Esophagus muscularis mucosa (tissue), 4 donors: ENCODE data around the gene ATP7B. TPM values are rescaled to one million over a fixed set of nuclear protein-coding genes. Genes with fewer than 3 reads are reported as not detected.
"Not testable (repeated sequence)": the region's sequence is repeated elsewhere in the genome, so short reads cannot be mapped to it uniquely, and the experiment has no call there.

Experiments
- DNase-seq: peaks from one replicate; pipeline ENCODE4 v3.0.0-alpha.2; 2017; ENCODE audit errors: extremely low spot score
- H3K27ac ChIP-seq, 4 donors: fragments of 200-600 bp; sonication (generic); replicated peaks in 1 of 4; 1 replicate in 3 of 4; 2 replicates in 1 of 4; pipeline ENCODE4 v1.5.1; 2016 to 2019; ENCODE audit warnings: mild to moderate bottlenecking in 1 of 4
- H3K27me3 ChIP-seq, 4 donors: fragments of 200-600 bp; sonication (generic); one replicate each; pipeline versions ENCODE4 v1.5.1 to v1.6.0; 2016 to 2019
- H3K36me3 ChIP-seq, 4 donors: fragments of 200-600 bp; sonication (generic); one replicate each; pipeline ENCODE4 v1.5.1; 2016 to 2019
- H3K4me1 ChIP-seq, 4 donors: fragments of 200-600 bp; sonication (generic); one replicate each; pipeline ENCODE4 v1.5.1; 2016 to 2019
- H3K4me3 ChIP-seq, 4 donors: fragments of 200-600 bp; sonication (generic); 1 replicate in 2 of 4; 2 replicates in 2 of 4; pipeline ENCODE4 v1.5.1; 2016 to 2019; ENCODE audit warnings: mild to moderate bottlenecking in 4 of 4, moderate library complexity in 1 of 4
- H3K9me3 ChIP-seq, 4 donors: fragments of 200-600 bp; sonication (generic); 1 replicate in 3 of 4; 2 replicates in 1 of 4; pipeline ENCODE4 v1.5.1; 2016 to 2019
- EP300 ChIP-seq: sonication (generic); formaldehyde crosslinking; IDR thresholded peaks from one replicate; pipeline ENCODE4 v1.6.1; 2017; ENCODE audit warnings: antibody characterized with exemption
- POLR2A ChIP-seq: fragments of 450-650 bp; IDR thresholded peaks from one replicate; pipeline ENCODE4 v1.6.1; 2017; ENCODE audit warnings: antibody characterized with exemption, moderate library complexity, mild to moderate bottlenecking, low read depth
- POLR2AphosphoS5 ChIP-seq, 2 donors: sonication (generic); formaldehyde crosslinking; IDR thresholded peaks; one replicate each; pipeline ENCODE4 v1.6.1; 2017; ENCODE audit warnings: antibody characterized with exemption in 2 of 2
- WGBS: methylation state at CpG from one replicate; pipeline ENCODE4 v1.1.5; 2018; 5-methylcytosine and 5-hydroxymethylcytosine counted together
- intact Hi-C: fragments of 100-400 bp; cut with DNase I; formaldehyde crosslinking; loops from one replicate; pipeline ENCODE4 v1.15.1; 2023
- total RNA-seq, 4 donors: library from RNA; depleted of rRNA; stranded (reverse); fragments of >200 nt; gene quantifications; one replicate each; pipeline versions ENCODE4 v1.1.0 to v1.2.1, GENCODE V29; 2016
- TF ChIP-seq, protein P1 (sequence below), 3 experiments: fragments of 200-600 bp in 2 of 3; fragments of 450-650 bp in 1 of 3; sonication (generic) in 2 of 3; IDR thresholded peaks; one replicate each; pipeline ENCODE4 v1.5.1; 2017 to 2019; ENCODE audit warnings: antibody characterized with exemption in 3 of 3, mild to moderate bottlenecking in 2 of 3, moderate library complexity in 1 of 3

Gene ATP7B
- total RNA-seq, 4 donors from 2014 or later: 2.5 to 5.2 (median 4.4) TPM

DNA sequence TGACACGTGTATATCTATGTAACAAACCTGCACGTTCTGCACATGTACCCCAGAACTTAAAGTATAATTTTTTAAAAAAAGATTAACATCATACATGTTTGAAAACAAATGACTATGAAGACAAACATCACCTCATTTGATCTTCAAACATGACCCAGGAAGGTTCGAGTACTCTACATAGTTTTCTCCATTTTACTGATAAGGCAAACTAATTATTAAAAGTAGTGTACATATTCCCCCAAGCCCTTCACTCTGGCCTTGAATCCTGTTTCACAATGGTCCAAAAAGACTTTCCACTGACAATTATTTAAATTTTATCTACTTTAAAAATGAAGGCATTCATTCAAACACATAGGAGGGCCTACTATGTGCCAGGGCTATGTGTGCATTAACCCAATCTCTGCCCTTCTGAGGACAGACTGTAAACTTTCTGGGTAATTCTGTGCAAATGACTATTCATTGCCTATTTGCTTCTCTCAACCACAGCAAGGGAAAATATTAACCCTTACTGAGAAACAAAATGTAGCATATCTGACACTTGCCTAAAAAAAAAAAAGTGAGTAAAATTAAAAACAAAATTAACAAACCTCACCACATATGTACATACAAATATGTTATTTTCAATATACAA, 22.1 kb downstream of the ATP7B start:
- 95% methylated on average over 3 of the region's 3 CpGs for WGBS
- Histone ChIP-seq H3K4me1 (no peaks in the 10 kb centered on the region), H3K27me3 (no peaks in the 10 kb centered on the region), H3K9me3 (no peaks in the 10 kb centered on the region), H3K36me3 (no peaks in the 10 kb centered on the region), H3K27ac (no peak overlapping the region), H3K4me3 (no peak overlapping the region)
- TF ChIP-seq POLR2A (no peak), POLR2AphosphoS5 (IDR thresholded peaks at IDR 0.05) (no peak), EP300 (no peak)
- TF ChIP-seq, protein P1, sequence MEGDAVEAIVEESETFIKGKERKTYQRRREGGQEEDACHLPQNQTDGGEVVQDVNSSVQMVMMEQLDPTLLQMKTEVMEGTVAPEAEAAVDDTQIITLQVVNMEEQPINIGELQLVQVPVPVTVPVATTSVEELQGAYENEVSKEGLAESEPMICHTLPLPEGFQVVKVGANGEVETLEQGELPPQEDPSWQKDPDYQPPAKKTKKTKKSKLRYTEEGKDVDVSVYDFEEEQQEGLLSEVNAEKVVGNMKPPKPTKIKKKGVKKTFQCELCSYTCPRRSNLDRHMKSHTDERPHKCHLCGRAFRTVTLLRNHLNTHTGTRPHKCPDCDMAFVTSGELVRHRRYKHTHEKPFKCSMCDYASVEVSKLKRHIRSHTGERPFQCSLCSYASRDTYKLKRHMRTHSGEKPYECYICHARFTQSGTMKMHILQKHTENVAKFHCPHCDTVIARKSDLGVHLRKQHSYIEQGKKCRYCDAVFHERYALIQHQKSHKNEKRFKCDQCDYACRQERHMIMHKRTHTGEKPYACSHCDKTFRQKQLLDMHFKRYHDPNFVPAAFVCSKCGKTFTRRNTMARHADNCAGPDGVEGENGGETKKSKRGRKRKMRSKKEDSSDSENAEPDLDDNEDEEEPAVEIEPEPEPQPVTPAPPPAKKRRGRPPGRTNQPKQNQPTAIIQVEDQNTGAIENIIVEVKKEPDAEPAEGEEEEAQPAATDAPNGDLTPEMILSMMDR (IDR thresholded peaks at IDR 0.05): no peak
- DNase-seq: no peak
- intact Hi-C loops: no loop called here

DNA sequence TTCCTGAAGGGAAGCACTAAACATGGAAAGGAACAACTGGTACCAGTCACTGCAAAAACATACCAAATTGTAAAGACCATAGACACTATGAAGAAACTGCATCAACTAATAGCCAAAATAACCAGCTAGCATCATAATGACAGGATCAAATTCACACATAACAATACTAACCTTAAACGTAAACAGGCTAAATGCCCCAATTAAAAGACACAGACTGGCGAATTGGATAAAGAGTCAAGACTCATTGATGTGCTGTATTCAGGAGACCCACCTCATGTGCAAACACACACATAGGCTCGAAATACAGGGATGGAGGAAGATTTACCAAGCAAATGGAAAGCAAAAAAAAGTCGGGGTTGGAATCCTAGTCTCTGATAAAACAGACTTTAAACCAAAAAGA, 26.3 kb downstream of the ATP7B start:
- H3K27ac ChIP-seq, H3K27me3 ChIP-seq, H3K9me3 ChIP-seq, H3K36me3 ChIP-seq, intact Hi-C loops, DNase-seq, H3K4me3 ChIP-seq, H3K4me1 ChIP-seq: not testable (repeated sequence)
- 89% methylated on average over 4 of the region's 4 CpGs for WGBS

DNA sequence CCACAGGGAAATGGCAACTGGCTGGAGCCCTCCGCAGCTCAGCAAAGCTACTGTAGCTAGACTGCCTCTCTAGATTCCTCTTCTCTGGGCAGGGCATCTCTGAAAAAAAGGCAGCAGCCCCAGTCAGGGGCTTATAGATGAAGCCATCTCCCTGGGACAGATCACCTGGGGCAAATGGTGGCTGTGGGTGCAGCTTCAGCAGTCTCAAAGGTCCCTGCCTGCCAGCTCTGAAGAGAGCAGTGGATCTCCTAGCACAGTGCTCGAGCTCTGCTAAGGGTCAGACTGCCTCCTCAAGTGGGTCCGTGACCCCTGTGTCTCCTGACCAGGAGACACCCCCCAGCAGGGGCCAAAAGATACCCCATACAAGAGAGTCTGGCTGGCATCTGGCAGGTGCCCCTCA, 28.0 kb downstream of the ATP7B start:
- H3K36me3 ChIP-seq, H3K9me3 ChIP-seq, DNase-seq, H3K4me3 ChIP-seq, H3K27me3 ChIP-seq, H3K27ac ChIP-seq, intact Hi-C loops, H3K4me1 ChIP-seq: not testable (repeated sequence)
- WGBS: 40% methylated on average over 1 of the region's 3 CpGs

DNA sequence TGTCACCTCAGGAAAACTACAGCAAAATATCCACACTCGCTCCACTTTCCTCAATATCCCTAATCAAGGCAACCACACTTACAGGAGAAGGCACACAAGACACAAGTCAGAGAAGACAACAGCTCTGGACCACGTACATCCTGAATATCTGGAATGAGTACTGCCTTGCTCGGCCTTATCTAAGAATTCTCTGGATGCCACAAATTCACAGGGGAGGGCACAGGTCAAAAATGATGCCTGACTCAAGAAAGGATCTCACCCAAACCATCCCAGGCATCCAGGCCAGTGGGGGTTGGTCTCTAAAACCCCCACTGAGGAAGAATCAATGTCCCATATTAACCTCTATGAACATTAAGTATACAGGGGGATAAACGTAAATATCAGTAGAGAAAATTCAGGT, 29.9 kb downstream of the ATP7B start:
- Histone ChIP-seq H3K36me3 (no peaks in the 10 kb centered on the region), H3K27me3 (no peaks in the 10 kb centered on the region), H3K27ac (no peak overlapping the region), H3K4me1 (peaks cover 0 to 7% (median 0%) of the 10 kb centered on the region in 4 donors), H3K4me3 (no peak overlapping the region), H3K9me3 (no peaks in the 10 kb centered on the region)
- intact Hi-C loops: no loop called here
- TF ChIP-seq, protein P1 (IDR thresholded peaks at IDR 0.05): no peak
- TF ChIP-seq EP300: no peak
- TF ChIP-seq POLR2AphosphoS5 (IDR thresholded peaks at IDR 0.05): no peak
- TF ChIP-seq POLR2A: no peak
- 83% methylated on average over 4 of the region's 4 CpGs for WGBS
- no peak for DNase-seq

DNA sequence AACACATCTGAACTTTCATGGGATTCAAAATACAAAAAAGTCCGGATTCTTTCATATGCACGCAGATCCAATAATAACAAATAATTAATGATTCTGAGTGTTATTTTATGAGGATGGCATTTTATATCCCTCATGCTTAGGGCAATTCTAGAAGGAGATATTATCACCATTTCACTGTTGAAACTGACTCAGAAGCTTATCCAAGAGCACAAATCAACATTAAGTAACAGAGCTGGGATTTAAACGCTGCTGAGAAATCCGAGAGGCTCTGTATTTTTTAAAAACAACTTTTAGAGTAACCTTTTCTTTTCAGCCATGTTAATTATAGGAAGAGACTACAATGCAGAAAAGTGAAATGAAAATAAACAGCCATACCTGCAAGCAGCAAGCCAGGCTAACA, 30.3 kb downstream of the ATP7B start:
- intact Hi-C loops: no loop called here
- no peak for DNase-seq
- Histone ChIP-seq H3K4me3 (no peak overlapping the region), H3K27me3 (no peaks in the 10 kb centered on the region), H3K27ac (no peak overlapping the region), H3K4me1 (peaks cover 0 to 7% (median 0%) of the 10 kb centered on the region in 4 donors), H3K9me3 (no peaks in the 10 kb centered on the region), H3K36me3 (no peaks in the 10 kb centered on the region)
- no peak for TF ChIP-seq EP300
- no peak for TF ChIP-seq POLR2A
- TF ChIP-seq, protein P1 (IDR thresholded peaks at IDR 0.05): no peak
- TF ChIP-seq POLR2AphosphoS5 (IDR thresholded peaks at IDR 0.05): no peak
- 64% methylated on average over 4 of the region's 4 CpGs for WGBS
